ENCODE measurements around the gene CDC26.

DNA sequence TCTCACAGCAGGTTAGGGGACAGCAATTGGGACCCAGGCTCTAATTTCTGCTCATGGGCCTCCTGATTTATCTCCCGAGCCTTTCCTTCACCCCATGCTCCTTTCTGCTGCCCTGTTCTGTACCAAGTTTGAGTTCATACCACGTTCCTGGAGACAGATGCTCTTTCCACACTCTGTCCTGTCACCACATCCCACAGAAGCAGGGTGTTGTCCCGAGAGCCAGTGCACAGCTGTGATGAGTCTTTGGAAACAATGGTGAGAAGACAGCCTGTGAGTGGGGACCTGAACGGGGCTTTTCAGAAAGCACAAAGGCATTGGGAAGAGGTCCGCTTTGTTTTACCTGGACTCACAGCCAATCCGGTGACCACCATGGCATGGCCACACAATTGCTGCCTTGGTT, 47.3 kb upstream of the CDC26 start:
- TF ChIP-seq, protein P1, sequence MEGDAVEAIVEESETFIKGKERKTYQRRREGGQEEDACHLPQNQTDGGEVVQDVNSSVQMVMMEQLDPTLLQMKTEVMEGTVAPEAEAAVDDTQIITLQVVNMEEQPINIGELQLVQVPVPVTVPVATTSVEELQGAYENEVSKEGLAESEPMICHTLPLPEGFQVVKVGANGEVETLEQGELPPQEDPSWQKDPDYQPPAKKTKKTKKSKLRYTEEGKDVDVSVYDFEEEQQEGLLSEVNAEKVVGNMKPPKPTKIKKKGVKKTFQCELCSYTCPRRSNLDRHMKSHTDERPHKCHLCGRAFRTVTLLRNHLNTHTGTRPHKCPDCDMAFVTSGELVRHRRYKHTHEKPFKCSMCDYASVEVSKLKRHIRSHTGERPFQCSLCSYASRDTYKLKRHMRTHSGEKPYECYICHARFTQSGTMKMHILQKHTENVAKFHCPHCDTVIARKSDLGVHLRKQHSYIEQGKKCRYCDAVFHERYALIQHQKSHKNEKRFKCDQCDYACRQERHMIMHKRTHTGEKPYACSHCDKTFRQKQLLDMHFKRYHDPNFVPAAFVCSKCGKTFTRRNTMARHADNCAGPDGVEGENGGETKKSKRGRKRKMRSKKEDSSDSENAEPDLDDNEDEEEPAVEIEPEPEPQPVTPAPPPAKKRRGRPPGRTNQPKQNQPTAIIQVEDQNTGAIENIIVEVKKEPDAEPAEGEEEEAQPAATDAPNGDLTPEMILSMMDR (IDR thresholded peaks at IDR 0.05): no peak
- TF ChIP-seq ZFX (IDR thresholded peaks at IDR 0.05; ENCODE audit: borderline replicate concordance): no peak

Measured in 22Rv1 (cell line).